GM12892 (cell line): Measurements from ENCODE around the gene STRIP2.

Experiments used
- POLR2AphosphoS5 ChIP-seq: IDR thresholded peaks from 2 replicates; pipeline ENCODE4 v1.6.1; 2011; ENCODE audit warnings: low read depth, low read length, control low read depth
- TAF1 ChIP-seq: IDR thresholded peaks from 2 replicates; pipeline ENCODE4 v1.6.1; 2011; ENCODE audit warnings: low read depth, mild to moderate bottlenecking, control low read depth, low read length, borderline replicate concordance

GRCh38 chr7:129437190-129437589 lies 3.0 kb downstream of the STRIP2 start:
- no peak for TF ChIP-seq TAF1
- no peak for TF ChIP-seq POLR2AphosphoS5
